Measurements from ENCODE around the gene FGD1. TPM values are rescaled to one million over a fixed set of nuclear protein-coding genes. Genes with fewer than 3 reads are reported as not detected.

The FGD1 gene
- total and polyA plus RNA-seq, 2 donors (not counting 3 experiments of a cell fraction or from before 2014, with no cell fraction given), result 6.3 to 19.6 TPM

- H3K4me3 ChIP-seq (replicated peaks in 1 of 3; ENCODE audit: insufficient read depth in 1 of 3, low read depth in 1 of 3, low read length in 3 of 3), result no peak overlapping the region
- H3K36me3 ChIP-seq (ENCODE audit: control insufficient read depth in 2 of 2, extremely low read depth in 1 of 2, insufficient read depth in 2 of 2, low read length in 2 of 2), result no peaks in the 10 kb centered on the region
- H2AFZ ChIP-seq (ENCODE audit: low read depth, low read length), result no peak overlapping the region
- no peak overlapping the region for H3K27ac ChIP-seq (ENCODE audit: insufficient read depth, low read depth, low read length)
- dilution Hi-C loops (cut with MboI; ENCODE audit: extremely low pct_ligation_motif_present, low sequenced_read_pairs), result no loop called here
- DNase-seq (ENCODE audit: low read depth, low spot score) (no peak), FAIRE-seq (peak; percentile 38)
- H3K4me2 ChIP-seq (ENCODE audit: insufficient read depth, low read length), result no peak overlapping the region
- no peaks in the 10 kb centered on the region for H3K9me1 ChIP-seq (replicated peaks; ENCODE audit: control insufficient read depth, extremely low read depth, insufficient read depth, low read length)
- H3K27me3 ChIP-seq (ENCODE audit: control insufficient read depth in 2 of 2, insufficient read depth in 2 of 2, low read length in 2 of 2), result no peaks in the 10 kb centered on the region
- no peak overlapping the region for H3K9ac ChIP-seq (replicated peaks; ENCODE audit: extremely low read depth, insufficient read depth, low read length)
- H3K9me3 ChIP-seq (replicated peaks; ENCODE audit: control insufficient read depth, insufficient read depth, low read length), result no peaks in the 10 kb centered on the region
- intact Hi-C loops (cut with micrococcal nuclease), result no loop called here
- CTCF ChIA-PET, result no interaction called here
- TF ChIP-seq, protein P1, sequence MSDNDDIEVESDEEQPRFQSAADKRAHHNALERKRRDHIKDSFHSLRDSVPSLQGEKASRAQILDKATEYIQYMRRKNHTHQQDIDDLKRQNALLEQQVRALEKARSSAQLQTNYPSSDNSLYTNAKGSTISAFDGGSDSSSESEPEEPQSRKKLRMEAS (IDR thresholded peaks at IDR 0.05; ENCODE audit: insufficient read depth, insufficient read length), result no peak
- TF ChIP-seq EZH2 (IDR thresholded peaks at IDR 0.05; ENCODE audit: borderline replicate concordance, low read depth, low read length, severe bottlenecking) (no peak), CTCF (IDR thresholded peaks at IDR 0.05; ENCODE audit: extremely low read depth in 1 of 2, insufficient read depth in 1 of 2, low read depth in 1 of 2, low read length in 2 of 2) (no peak), GATA2 (IDR thresholded peaks at IDR 0.05; ENCODE audit: insufficient read depth, insufficient read length, low read depth, low read length) (no peak), POLR2AphosphoS5 (IDR thresholded peaks at IDR 0.05; ENCODE audit: insufficient read depth, low read depth, low read length) (no peak), POLR2A (IDR thresholded peaks at IDR 0.05; ENCODE audit: low read depth, low read length) (no peak), MYC (IDR thresholded peaks at IDR 0.05; ENCODE audit: low read depth, low read length) (no peak), JUN (IDR thresholded peaks at IDR 0.05; ENCODE audit: borderline replicate concordance, insufficient read depth, insufficient read length, low read depth) (no peak)
- no peaks in the 10 kb centered on the region for H3K79me2 ChIP-seq (ENCODE audit: control insufficient read depth, insufficient read depth, low read length)
- H3K4me1 ChIP-seq (ENCODE audit: control insufficient read depth, extremely low read depth, insufficient read depth, low read length), result no peaks in the 10 kb centered on the region
- no TSS peak for BruUV-seq (replicated peaks)
- no peaks in the 10 kb centered on the region for H4K20me1 ChIP-seq (replicated peaks; ENCODE audit: control insufficient read depth, extremely low read depth, insufficient read depth, low read length)
- POLR2A ChIA-PET, result no interaction called here
Observed at GRCh38 chrX:54416965-54417364, 79.1 kb downstream of the FGD1 start.

Data from endothelial cell of umbilical vein (primary cell).